CD14-positive monocyte (primary cell): ENCODE measurements around the gene F2R. TPM values are rescaled to one million over a fixed set of nuclear protein-coding genes. Genes with fewer than 3 reads are reported as not detected.
"Not testable (repeated sequence)": the region's sequence is repeated elsewhere in the genome, so short reads cannot be mapped to it uniquely, and the experiment has no call there.

Experiments used
- DNase-seq, 3 donors: peaks; one replicate each; pipeline ENCODE4 v3.0.0-alpha.2; 2011 to 2022
- H2AFZ ChIP-seq: 2 replicates; pipeline ENCODE4 v1.6.0; 2012; ENCODE audit warnings: mild to moderate bottlenecking, low read depth, low read length, inconsistent platforms; ENCODE audit not compliant: insufficient read depth, poor library complexity, severe bottlenecking
- H3K27ac ChIP-seq, 2 donors: 1 replicate in 1 of 2; 2 replicates in 1 of 2; pipeline ENCODE4 v1.5.1; 2012 to 2013; ENCODE audit warnings: low read length in 2 of 2, control low read depth in 1 of 2, inconsistent platforms in 1 of 2, low read depth in 1 of 2, mild to moderate bottlenecking in 1 of 2
- H3K27me3 ChIP-seq, 2 donors: one replicate each; pipeline versions ENCODE4 v1.6.0 to v1.6.1; 2011 to 2013; ENCODE audit warnings: low read length in 2 of 2; ENCODE audit not compliant: control insufficient read depth in 2 of 2, insufficient read depth in 2 of 2
- H3K36me3 ChIP-seq, 2 donors: replicated peaks in 1 of 2; 1 replicate in 1 of 2; 2 replicates in 1 of 2; pipeline versions ENCODE4 v1.5.1 to v1.6.1; 2012 to 2013; ENCODE audit warnings: low read length in 2 of 2, control low read depth in 1 of 2, inconsistent platforms in 1 of 2, mild to moderate bottlenecking in 1 of 2; ENCODE audit not compliant: insufficient read depth in 2 of 2, control insufficient read depth in 1 of 2
- H3K4me1 ChIP-seq, 2 donors: 1 replicate in 1 of 2; 2 replicates in 1 of 2; pipeline versions ENCODE4 v1.5.1 to v1.6.1; 2012 to 2013; ENCODE audit warnings: low read length in 2 of 2, control low read depth in 1 of 2, inconsistent platforms in 1 of 2, mild to moderate bottlenecking in 1 of 2, moderate library complexity in 1 of 2; ENCODE audit not compliant: insufficient read depth in 2 of 2, control insufficient read depth in 1 of 2
- H3K4me2 ChIP-seq: replicated peaks from 2 replicates; pipeline ENCODE3; 2012; ENCODE audit warnings: low read length, moderate library complexity, mild to moderate bottlenecking; ENCODE audit not compliant: poor library complexity, severe bottlenecking; ENCODE audit errors: extremely low read depth
- H3K4me3 ChIP-seq, 3 experiments: fragments of 200-600 bp in 1 of 3; sonication (generic) in 1 of 3; replicated peaks in 1 of 3; 1 replicate in 2 of 3; 2 replicates in 1 of 3; pipeline ENCODE4 v1.5.1; 2011 to 2013; ENCODE audit warnings: low read length in 3 of 3, mild to moderate bottlenecking in 3 of 3, control low read depth in 2 of 3, low read depth in 2 of 3, inconsistent platforms in 1 of 3, moderate library complexity in 1 of 3
- H3K79me2 ChIP-seq: 2 replicates; pipeline ENCODE4 v1.6.0; 2012; ENCODE audit warnings: mild to moderate bottlenecking, control low read depth, inconsistent platforms, low read length, moderate library complexity; ENCODE audit not compliant: insufficient read depth
- H3K9ac ChIP-seq: 2 replicates; pipeline ENCODE4 v1.6.0; 2017; ENCODE audit warnings: low read length, mild to moderate bottlenecking; ENCODE audit not compliant: insufficient read depth, poor library complexity, severe bottlenecking
- H3K9me3 ChIP-seq, 2 donors: replicated peaks in 1 of 2; 1 replicate in 1 of 2; 2 replicates in 1 of 2; pipeline versions ENCODE4 v1.5.1 to v1.6.1; 2012 to 2013; ENCODE audit warnings: low read length in 2 of 2, control low read depth in 1 of 2; ENCODE audit not compliant: control insufficient read depth in 1 of 2, insufficient read depth in 1 of 2
- H4K20me1 ChIP-seq: 2 replicates; pipeline ENCODE4 v1.6.0; 2012; ENCODE audit warnings: mild to moderate bottlenecking, low read length, control low read depth, moderate library complexity; ENCODE audit not compliant: insufficient read depth
- H3K27ac Mint-ChIP-seq, 7 donors: one replicate each; pipeline ENCODE4 v1.8.0; 2020; ENCODE audit warnings: mild to moderate bottlenecking in 7 of 7, mixed read lengths in 7 of 7, moderate library complexity in 6 of 7, inconsistent platforms in 2 of 7
- H3K27me3 Mint-ChIP-seq, 3 donors: one replicate each; pipeline ENCODE4 v1.8.0; 2021 to 2022; ENCODE audit warnings: low read depth in 3 of 3, mild to moderate bottlenecking in 3 of 3, mixed read lengths in 3 of 3, moderate library complexity in 3 of 3, inconsistent platforms in 1 of 3
- H3K36me3 Mint-ChIP-seq, 2 donors: one replicate each; pipeline ENCODE4 v1.8.0; 2020; ENCODE audit warnings: mixed read lengths in 2 of 2, inconsistent platforms in 1 of 2, mild to moderate bottlenecking in 1 of 2
- H3K4me1 Mint-ChIP-seq: one replicate; pipeline ENCODE4 v1.8.0; 2020; ENCODE audit warnings: mild to moderate bottlenecking, mixed read lengths
- H3K4me3 Mint-ChIP-seq, 2 donors: one replicate each; pipeline ENCODE4 v1.8.0; 2020; ENCODE audit warnings: mild to moderate bottlenecking in 2 of 2, mixed read lengths in 2 of 2, moderate library complexity in 1 of 2
- H3K9me3 Mint-ChIP-seq, 7 donors: one replicate each; pipeline ENCODE4 v1.8.0; 2020 to 2022; ENCODE audit warnings: mixed read lengths in 7 of 7, mild to moderate bottlenecking in 6 of 7, moderate library complexity in 6 of 7, inconsistent platforms in 2 of 7
- WGBS: methylation state at CpG from one replicate; pipeline ENCODE4 v1.1.5; 2013; ENCODE audit warnings: missing lambda C conversion rate; ENCODE audit not compliant: insufficient coverage; 5-methylcytosine and 5-hydroxymethylcytosine counted together
- intact Hi-C, 2 donors: fragments of 100-400 bp; cut with micrococcal nuclease; formaldehyde crosslinking; loops; one replicate each; pipeline versions ENCODE4 v1.15.0 to v1.15.1; 2023
- polyA plus RNA-seq, 3 donors: library from polyadenylated mRNA; depleted of rRNA in 1 of 3; unstranded in 2 of 3; stranded (reverse) in 1 of 3; fragments of 300-500 nt in 2 of 3; fragments of >200 nt in 1 of 3; fragmentation: Illumina TruSeq in 2 of 3; gene quantifications; 1 replicate in 2 of 3; 2 replicates in 1 of 3; pipeline ENCODE4 v1.2.3, GENCODE V29; 2012 to 2021
- TF ChIP-seq, protein P1 (sequence below): fragments of 200-600 bp; IDR thresholded peaks from one replicate; pipeline ENCODE4 v1.8.0; 2022; ENCODE audit warnings: antibody characterized with exemption, mild to moderate bottlenecking

F2R gene
- polyA plus RNA-seq, 3 donors: 0.09 to 0.33 (median 0.22) TPM

GRCh38 chr5:76736679-76737556, 21.0 kb downstream of the F2R start:
- no peak overlapping the region for H3K9ac ChIP-seq
- no peaks in the 10 kb centered on the region for H3K9me3 Mint-ChIP-seq
- H2AFZ ChIP-seq: peak overlapping the region; percentile 27
- peaks cover 0 to 6% (median 3%) of the 10 kb centered on the region in 3 donors for H3K27me3 Mint-ChIP-seq
- H3K27ac ChIP-seq: no peak overlapping the region
- peaks cover 12% of the 10 kb centered on the region for H3K4me1 Mint-ChIP-seq
- no peaks in the 10 kb centered on the region for H3K27me3 ChIP-seq
- H3K4me3 ChIP-seq: no peak overlapping the region
- H3K4me2 ChIP-seq: no peak overlapping the region
- H3K36me3 Mint-ChIP-seq: no peaks in the 10 kb centered on the region
- TF ChIP-seq, protein P1, sequence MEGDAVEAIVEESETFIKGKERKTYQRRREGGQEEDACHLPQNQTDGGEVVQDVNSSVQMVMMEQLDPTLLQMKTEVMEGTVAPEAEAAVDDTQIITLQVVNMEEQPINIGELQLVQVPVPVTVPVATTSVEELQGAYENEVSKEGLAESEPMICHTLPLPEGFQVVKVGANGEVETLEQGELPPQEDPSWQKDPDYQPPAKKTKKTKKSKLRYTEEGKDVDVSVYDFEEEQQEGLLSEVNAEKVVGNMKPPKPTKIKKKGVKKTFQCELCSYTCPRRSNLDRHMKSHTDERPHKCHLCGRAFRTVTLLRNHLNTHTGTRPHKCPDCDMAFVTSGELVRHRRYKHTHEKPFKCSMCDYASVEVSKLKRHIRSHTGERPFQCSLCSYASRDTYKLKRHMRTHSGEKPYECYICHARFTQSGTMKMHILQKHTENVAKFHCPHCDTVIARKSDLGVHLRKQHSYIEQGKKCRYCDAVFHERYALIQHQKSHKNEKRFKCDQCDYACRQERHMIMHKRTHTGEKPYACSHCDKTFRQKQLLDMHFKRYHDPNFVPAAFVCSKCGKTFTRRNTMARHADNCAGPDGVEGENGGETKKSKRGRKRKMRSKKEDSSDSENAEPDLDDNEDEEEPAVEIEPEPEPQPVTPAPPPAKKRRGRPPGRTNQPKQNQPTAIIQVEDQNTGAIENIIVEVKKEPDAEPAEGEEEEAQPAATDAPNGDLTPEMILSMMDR: no peak
- no peaks in the 10 kb centered on the region for H4K20me1 ChIP-seq
- no peaks in the 10 kb centered on the region for H3K9me3 ChIP-seq
- peaks cover 0 to 7% of the 10 kb centered on the region in 2 donors for H3K4me1 ChIP-seq
- 40% methylated on average over 3 of the region's 6 CpGs for WGBS
- intact Hi-C loops: no loop called here
- no peak overlapping the region for H3K27ac Mint-ChIP-seq
- DNase-seq: no peak
- H3K79me2 ChIP-seq: no peaks in the 10 kb centered on the region
- no peak overlapping the region for H3K4me3 Mint-ChIP-seq
- H3K36me3 ChIP-seq: no peaks in the 10 kb centered on the region

GRCh38 chr5:76737846-76738245, 21.9 kb downstream of the F2R start:
- Mint-ChIP-seq H3K27me3 (peaks cover 0 to 6% (median 3%) of the 10 kb centered on the region in 3 donors), H3K4me3 (no peak overlapping the region), H3K9me3 (no peaks in the 10 kb centered on the region), H3K4me1 (peaks cover 12% of the 10 kb centered on the region), H3K27ac (no peak overlapping the region), H3K36me3 (no peaks in the 10 kb centered on the region)
- H3K9ac ChIP-seq: no peak overlapping the region
- no peaks in the 10 kb centered on the region for H3K27me3 ChIP-seq
- no peak overlapping the region for H3K4me3 ChIP-seq
- intact Hi-C loops: no loop called here
- H3K4me1 ChIP-seq: peaks cover 0 to 7% of the 10 kb centered on the region in 2 donors
- no peak overlapping the region for H3K4me2 ChIP-seq
- no peaks in the 10 kb centered on the region for H4K20me1 ChIP-seq
- TF ChIP-seq, protein P1: no peak
- H3K27ac ChIP-seq: no peak overlapping the region
- H3K9me3 ChIP-seq: no peaks in the 10 kb centered on the region
- no peak overlapping the region for H2AFZ ChIP-seq
- WGBS: 100% methylated on average over 3 of the region's 5 CpGs
- no peaks in the 10 kb centered on the region for H3K36me3 ChIP-seq
- no peak for DNase-seq
- no peaks in the 10 kb centered on the region for H3K79me2 ChIP-seq

- not testable (repeated sequence) for H3K4me3 Mint-ChIP-seq
Observed at GRCh38 chr5:76741506-76741905, 25.6 kb downstream of the F2R start.

More at GRCh38 chr5:76741506-76741905, 25.6 kb downstream of the F2R start:
- WGBS: no CpG with 5 or more reads among the region's 4 CpGs
- H3K4me2 ChIP-seq, H3K27me3 ChIP-seq, DNase-seq, intact Hi-C loops, H3K79me2 ChIP-seq, H3K36me3 Mint-ChIP-seq, H2AFZ ChIP-seq, H3K27ac ChIP-seq, H3K36me3 ChIP-seq, H3K27me3 Mint-ChIP-seq, H4K20me1 ChIP-seq, H3K4me3 ChIP-seq, H3K9ac ChIP-seq, H3K9me3 Mint-ChIP-seq, H3K4me1 ChIP-seq, H3K9me3 ChIP-seq: not testable (repeated sequence)
- H3K4me1 Mint-ChIP-seq: peaks cover 12% of the 10 kb centered on the region
- peak overlapping the region in 1 of 7 donors; percentile 47 for H3K27ac Mint-ChIP-seq
